DOHH2 (cell line): Measurements from ENCODE around the gene SUMO1.

Source experiments
- H3F3A ChIP-seq: fragments of 200-600 bp; sonication (generic), shearing (Covaris generic); 2 replicates; pipeline ENCODE4 v1.6.0; 2016; ENCODE audit warnings: antibody characterized with exemption, mild to moderate bottlenecking; ENCODE audit not compliant: control insufficient read depth, insufficient read depth
- H3K27ac ChIP-seq: fragments of 200-600 bp; sonication (generic); 2 replicates; pipeline ENCODE4 v1.5.1; 2014; ENCODE audit warnings: low read depth, mild to moderate bottlenecking, low read length, moderate library complexity
- H3K27me3 ChIP-seq: fragments of 200-600 bp; sonication (generic); 2 replicates; pipeline ENCODE4 v1.6.1; 2014; ENCODE audit warnings: mild to moderate bottlenecking, low read length, mixed read lengths; ENCODE audit not compliant: control insufficient read depth
- H3K36me3 ChIP-seq: fragments of 200-600 bp; sonication (generic); 2 replicates; pipeline ENCODE4 v1.6.1; 2014; ENCODE audit warnings: mild to moderate bottlenecking, low read length, moderate library complexity, mixed read lengths; ENCODE audit not compliant: control insufficient read depth
- H3K4me1 ChIP-seq: fragments of 200-600 bp; sonication (generic); 2 replicates; pipeline ENCODE4 v1.6.1; 2014; ENCODE audit warnings: mild to moderate bottlenecking, low read length, mixed read lengths; ENCODE audit not compliant: control insufficient read depth
- H3K4me2 ChIP-seq: fragments of 200-600 bp; sonication (generic); 2 replicates; pipeline ENCODE4 v1.6.0; 2014; ENCODE audit warnings: mild to moderate bottlenecking, low read length, moderate library complexity
- H3K4me3 ChIP-seq: fragments of 200-600 bp; sonication (generic); 2 replicates; pipeline ENCODE4 v1.5.1; 2014; ENCODE audit warnings: mild to moderate bottlenecking, low read length, mixed read lengths
- H3K79me2 ChIP-seq: fragments of 200-600 bp; sonication (generic); 2 replicates; pipeline ENCODE4 v1.6.1; 2014; ENCODE audit warnings: mild to moderate bottlenecking, low read length, mixed read lengths; ENCODE audit not compliant: control insufficient read depth
- H3K9me2 ChIP-seq: fragments of 200-600 bp; sonication (generic); replicated peaks from 2 replicates; pipeline ENCODE4 v1.6.1; 2014; ENCODE audit warnings: mild to moderate bottlenecking, low read length, mixed read lengths; ENCODE audit not compliant: control insufficient read depth
- H3K9me3 ChIP-seq: fragments of 200-600 bp; sonication (generic); 2 replicates; pipeline ENCODE4 v1.6.1; 2014; ENCODE audit warnings: antibody characterized with exemption, low read length, mixed read lengths; ENCODE audit not compliant: control insufficient read depth, insufficient read depth
- H4K20me1 ChIP-seq: fragments of 200-600 bp; sonication (generic); 2 replicates; pipeline ENCODE4 v1.6.0; 2014; ENCODE audit warnings: low read depth, mild to moderate bottlenecking, antibody characterized with exemption, low read length, moderate library complexity; ENCODE audit not compliant: control insufficient read depth, insufficient read depth
- CTCF ChIP-seq: fragments of 200-600 bp; sonication (generic); IDR thresholded peaks from one replicate; pipeline ENCODE4 v1.5.1; 2014; ENCODE audit warnings: antibody characterized with exemption, mild to moderate bottlenecking, low read depth, low read length; ENCODE audit not compliant: poor library complexity, severe bottlenecking
- EZH2phosphoT487 ChIP-seq: fragments of 200-600 bp; sonication (generic); IDR thresholded peaks from 2 replicates; pipeline ENCODE4 v1.6.1; 2017; ENCODE audit warnings: borderline replicate concordance, mild to moderate bottlenecking, antibody characterized with exemption, low read length, moderate library complexity, mixed read lengths

Gene SUMO1

DNA sequence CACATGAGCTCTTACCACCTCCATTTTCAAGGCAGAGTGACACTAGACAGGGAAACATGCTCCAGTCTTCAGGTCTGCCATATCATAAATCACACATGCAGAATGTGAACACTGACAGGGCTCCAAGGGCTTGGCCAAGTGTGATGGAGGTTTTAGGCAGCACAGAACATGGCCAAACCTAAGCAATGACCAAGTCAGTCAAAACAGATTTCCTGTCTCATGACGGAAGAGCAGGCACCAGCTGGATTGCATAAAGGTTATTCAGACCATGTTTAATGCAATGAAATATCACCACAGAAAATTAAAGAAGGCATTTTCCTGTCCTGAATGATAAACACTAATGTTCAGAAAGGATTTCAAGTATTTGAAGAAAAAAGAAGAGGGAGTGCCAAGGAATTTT lies 72.5 kb downstream of the SUMO1 start:
- no peak for TF ChIP-seq EZH2phosphoT487
- TF ChIP-seq CTCF: no peak
- no peaks in the 10 kb centered on the region for H3F3A ChIP-seq
- H3K4me3 ChIP-seq: no peak overlapping the region

DNA sequence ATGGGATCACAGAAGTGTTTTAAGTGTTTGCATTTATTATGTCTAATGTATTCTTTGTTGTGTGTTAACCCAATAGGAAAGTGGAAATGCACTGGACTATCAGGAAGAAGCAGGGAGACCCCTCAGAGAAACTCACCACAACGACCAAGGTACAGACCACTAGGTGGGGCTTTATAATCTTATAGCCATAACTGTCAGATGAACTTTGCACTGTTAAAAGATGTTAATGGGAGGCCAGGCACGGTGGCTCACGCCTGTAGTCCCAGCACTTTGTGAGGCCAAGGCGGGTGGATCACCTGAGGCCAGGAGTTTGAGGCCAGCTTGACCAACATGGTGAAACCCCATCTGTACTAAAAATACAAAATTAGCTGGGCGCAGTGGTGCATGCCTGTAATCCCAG lies 73.2 kb downstream of the SUMO1 start:
- Histone ChIP-seq H3K4me1 (0 out of 2 replicates have a peak, but pooled peaks cover 4% of the 10 kb centered on the region), H3K9me3 (no peaks in the 10 kb centered on the region)

More for the DNA sequence above, 72.5 kb downstream of the SUMO1 start:
- H3K36me3 ChIP-seq: no peaks in the 10 kb centered on the region
- H3K27me3 ChIP-seq: peaks cover 6% of the 10 kb centered on the region
- H3K9me3 ChIP-seq: no peaks in the 10 kb centered on the region
- H3K9me2 ChIP-seq: no peaks in the 10 kb centered on the region
- no peak overlapping the region for H3K27ac ChIP-seq
- H3K79me2 ChIP-seq: no peaks in the 10 kb centered on the region
- H4K20me1 ChIP-seq: no peaks in the 10 kb centered on the region
- 0 out of 2 replicates have a peak, but pooled peaks cover 4% of the 10 kb centered on the region for H3K4me1 ChIP-seq
- no peak overlapping the region for H3K4me2 ChIP-seq

DNA sequence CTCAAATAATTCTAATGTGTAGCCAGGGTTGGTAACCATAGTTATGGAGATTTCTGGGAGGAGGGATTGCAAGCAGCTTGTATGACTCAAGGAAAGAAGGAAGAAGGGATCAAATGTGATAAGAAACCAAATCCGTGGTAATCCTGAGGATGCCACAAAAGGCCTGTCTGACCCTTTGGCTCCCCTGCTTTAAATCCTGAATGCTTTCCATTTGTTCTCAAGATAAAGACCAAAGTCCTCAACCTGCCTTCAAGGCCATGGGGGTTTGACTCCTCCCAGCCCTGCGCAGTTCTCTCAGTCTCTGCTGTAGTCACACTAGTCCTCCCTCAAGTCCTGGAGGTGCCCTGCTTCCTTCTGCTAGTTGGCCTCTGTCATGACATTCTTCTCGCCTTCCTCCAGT lies 74.0 kb downstream of the SUMO1 start:
- TF ChIP-seq CTCF (no peak), EZH2phosphoT487 (no peak)
- Histone ChIP-seq H4K20me1 (no peaks in the 10 kb centered on the region), H3K27me3 (no peaks in the 10 kb centered on the region), H3K36me3 (no peaks in the 10 kb centered on the region), H3K9me3 (no peaks in the 10 kb centered on the region), H3F3A (no peaks in the 10 kb centered on the region), H3K4me3 (no peak overlapping the region), H3K4me2 (no peak overlapping the region), H3K27ac (no peak overlapping the region), H3K79me2 (no peaks in the 10 kb centered on the region), H3K4me1 (0 out of 2 replicates have a peak, but pooled peaks cover 4% of the 10 kb centered on the region), H3K9me2 (no peaks in the 10 kb centered on the region)

More for the DNA sequence above, 73.2 kb downstream of the SUMO1 start:
- Histone ChIP-seq H3K27me3 (no peaks in the 10 kb centered on the region), H3K27ac (no peak overlapping the region), H3K36me3 (no peaks in the 10 kb centered on the region), H3K4me3 (no peak overlapping the region), H4K20me1 (no peaks in the 10 kb centered on the region), H3K79me2 (no peaks in the 10 kb centered on the region), H3K4me2 (no peak overlapping the region), H3K9me2 (no peaks in the 10 kb centered on the region), H3F3A (no peaks in the 10 kb centered on the region)
- TF ChIP-seq CTCF (no peak), EZH2phosphoT487 (no peak)
